GM12878 (cell line): ENCODE measurements around the gene TNFAIP1. TPM values are rescaled to one million over a fixed set of nuclear protein-coding genes. Genes with fewer than 3 reads are reported as not detected.
A peak's percentile ranks its signal among the peaks of the same experiment; 100 is the strongest.

Experiments
- ATAC-seq: fragments of 200-7000 bp; cut with Tn5 transposase; 3 replicates; pipeline ENCODE4 v1.9.1; 2020; ENCODE audit warnings: mild to moderate bottlenecking, moderate library complexity
- BruUV-seq: library from RNA; stranded (reverse); fragments of 400-500 nt; replicated peaks from 2 replicates; lab custom pipeline; 2021; lab: Mats Ljungman, UMichigan
- CTCF ChIA-PET: fragments of 300-600 bp; sonication (Branson Sonifier 250); formaldehyde crosslinking; extraction: SDS; loops from one replicate; lab custom pipeline; 2021; ENCODE audit warnings: inconsistent platforms; lab: Yijun Ruan, JAX
- POLR2A ChIA-PET: fragments of 350-600 bp; formaldehyde crosslinking; extraction: SDS; loops from one replicate; lab custom pipeline; 2021; ENCODE audit warnings: inconsistent platforms; lab: Charles Lee
- RAD21 ChIA-PET: fragments of 300-600 bp; sonication (Branson Sonifier 250); formaldehyde crosslinking; loops from one replicate; lab custom pipeline; 2023; ENCODE audit warnings: antibody characterized with exemption; ENCODE audit not compliant: unreplicated experiment; lab: Charles Lee
- SMC1A ChIA-PET: fragments of 300-600 bp; sonication (Branson Sonifier 250); formaldehyde crosslinking; loops from one replicate; lab custom pipeline; 2023; ENCODE audit not compliant: unreplicated experiment, uncharacterized antibody; lab: Charles Lee
- DNase-seq: peaks from one replicate; pipeline ENCODE4 v3.0.0-alpha.2; 2011; ENCODE audit warnings: low read depth, low spot score
- FAIRE-seq: peaks from 3 replicates; lab custom pipeline; 2011; peaks lifted over from hg19 to GRCh38; lab: Jason Lieb, UNC
- H2AFZ ChIP-seq: 2 replicates; pipeline ENCODE4 v1.6.0; 2011; ENCODE audit warnings: low read depth, low read length, control low read depth; ENCODE audit not compliant: control insufficient read depth
- H3K27ac ChIP-seq: 2 replicates; pipeline ENCODE4 v1.5.1; 2011; ENCODE audit warnings: control low read depth; ENCODE audit not compliant: control insufficient read depth, insufficient read depth
- H3K27me3 ChIP-seq, 2 experiments: replicated peaks in 1 of 2; 2 replicates each; pipeline versions ENCODE4 v1.6.0 to v1.6.1; 2011; ENCODE audit warnings: low read length in 1 of 2; ENCODE audit not compliant: control insufficient read depth in 2 of 2, insufficient read depth in 2 of 2
- H3K36me3 ChIP-seq, 2 experiments: 2 replicates each; pipeline ENCODE4 v1.5.1; 2011; ENCODE audit warnings: low read length in 1 of 2; ENCODE audit not compliant: control insufficient read depth in 2 of 2, insufficient read depth in 2 of 2
- H3K4me1 ChIP-seq: 2 replicates; pipeline ENCODE4 v1.6.1; 2011; ENCODE audit warnings: mild to moderate bottlenecking, low read length, moderate library complexity, mixed read lengths; ENCODE audit not compliant: control insufficient read depth, insufficient read depth
- H3K4me2 ChIP-seq: 2 replicates; pipeline ENCODE4 v1.6.0; 2011; ENCODE audit warnings: control low read depth; ENCODE audit not compliant: control insufficient read depth, insufficient read depth
- H3K4me3 ChIP-seq: fragments of 200-600 bp; sonication (generic); 2 replicates; pipeline ENCODE4 v1.5.1; 2016
- H3K79me2 ChIP-seq: 2 replicates; pipeline ENCODE4 v1.6.0; 2011; ENCODE audit warnings: low read length; ENCODE audit not compliant: control insufficient read depth, insufficient read depth
- H3K9ac ChIP-seq: 2 replicates; pipeline ENCODE4 v1.8.0; 2011; ENCODE audit warnings: low read length, control low read depth, mixed read lengths; ENCODE audit not compliant: control insufficient read depth, insufficient read depth
- H3K9me3 ChIP-seq: replicated peaks from 3 replicates; pipeline ENCODE4 v1.5.1; 2011; ENCODE audit warnings: mild to moderate bottlenecking, low read length; ENCODE audit not compliant: control insufficient read depth, insufficient read depth
- H4K20me1 ChIP-seq: 2 replicates; pipeline ENCODE4 v1.6.0; 2011; ENCODE audit not compliant: control insufficient read depth, insufficient read depth
- ASH2L ChIP-seq: fragments of 300-600, 200-600 bp; sonication (generic); IDR thresholded peaks from 2 replicates; pipeline ENCODE4 v1.6.1; 2017; ENCODE audit warnings: low read depth, mild to moderate bottlenecking, borderline replicate concordance
- CBX5 ChIP-seq: sonication (generic); IDR thresholded peaks from 2 replicates; pipeline ENCODE4 v1.6.1; 2016; ENCODE audit warnings: low read depth, moderate library complexity, mild to moderate bottlenecking, inconsistent platforms
- CHD1 ChIP-seq: IDR thresholded peaks from 2 replicates; pipeline ENCODE4 v1.6.1; 2012; ENCODE audit warnings: low read depth, low read length, improper control_type of control experiment
- CREB1 ChIP-seq: IDR thresholded peaks from 2 replicates; pipeline ENCODE4 v1.6.1; 2012; ENCODE audit warnings: low read depth, mild to moderate bottlenecking, inconsistent platforms
- ESRRA ChIP-seq: IDR thresholded peaks from 2 replicates; pipeline ENCODE4 v1.6.1; 2012; ENCODE audit warnings: mild to moderate bottlenecking, low read length, improper control_type of control experiment
- FOS ChIP-seq: IDR thresholded peaks from 3 replicates; pipeline ENCODE4 v1.6.1; 2011; ENCODE audit warnings: borderline replicate concordance; ENCODE audit not compliant: insufficient read length; ENCODE audit errors: extremely low read depth
- IRF4 ChIP-seq: IDR thresholded peaks from 2 replicates; pipeline ENCODE4 v1.6.1; 2011; ENCODE audit warnings: low read depth, low read length
- MXI1 ChIP-seq: fragments of 150-350 bp; IDR thresholded peaks from 2 replicates; pipeline ENCODE4 v1.6.1; 2011; ENCODE audit warnings: low read depth, mild to moderate bottlenecking, inconsistent platforms, low read length, improper control_type of control experiment
- NR2C1 ChIP-seq: fragments of 450-650 bp; IDR thresholded peaks from 2 replicates; pipeline ENCODE4 v1.6.1; 2017; ENCODE audit warnings: antibody characterized with exemption, mild to moderate bottlenecking, moderate library complexity
- POLR2A ChIP-seq: IDR thresholded peaks from 2 replicates; pipeline ENCODE4 v1.6.1; 2011; ENCODE audit warnings: low read depth, mild to moderate bottlenecking, low read length
- POLR2AphosphoS2 ChIP-seq: IDR thresholded peaks from 2 replicates; pipeline ENCODE4 v1.6.1; 2011; ENCODE audit warnings: low read depth, mild to moderate bottlenecking, low read length, improper control_type of control experiment, moderate library complexity
- RAD51 ChIP-seq: fragments of 450-650 bp; IDR thresholded peaks from 2 replicates; pipeline ENCODE4 v1.6.1; 2016; ENCODE audit warnings: moderate library complexity, mild to moderate bottlenecking, inconsistent platforms
- WGBS: methylation state at CpG from one replicate; pipeline ENCODE4 v1.1.6; 2016; ENCODE audit warnings: low lambda C conversion rate; ENCODE audit not compliant: insufficient replicate concordance, insufficient coverage; ENCODE audit errors: missing lambda C conversion rate; 5-methylcytosine and 5-hydroxymethylcytosine counted together
- in situ Hi-C: fragments of 300-500 bp; cut with MboI; formaldehyde crosslinking; loops from 9 replicates; pipeline ENCODE4 v1.14.3; 2018; ENCODE audit warnings: mixed read lengths
- intact Hi-C: fragments of 100-400 bp; cut with micrococcal nuclease; formaldehyde crosslinking; loops from one replicate; pipeline ENCODE4 v1.14.2; 2022; ENCODE audit not compliant: unreplicated experiment
- polyA plus RNA-seq, 11 experiments: library from polyadenylated mRNA; depleted of rRNA in 4 of 11; unstranded in 6 of 11; stranded (reverse) in 5 of 11; fragments of >200 nt; fragmentation: Nextera tagmentation in 4 of 11; fragmentation: Illumina TruSeq in 1 of 11; extraction: Ambion mirVana in 4 of 11; extraction: Trizol in 1 of 11; gene quantifications; 1 replicate in 1 of 11; 2 replicates in 10 of 11; pipeline versions ENCODE4 v1.2.1 to v1.2.3, GENCODE V29; 2011 to 2016; ENCODE audit warnings: inconsistent platforms in 2 of 11, missing spikeins in 2 of 11, low read depth in 1 of 11
- total RNA-seq, 4 experiments: library from RNA; depleted of rRNA in 3 of 4; stranded (reverse); fragments of >200 nt in 3 of 4; fragmentation: Illumina TruSeq in 1 of 4; extraction: Trizol in 1 of 4; gene quantifications; 2 replicates each; pipeline versions ENCODE4 v1.2.1 to v1.2.3, GENCODE V29; 2013 to 2021
- TF ChIP-seq, protein P1 (sequence below): fragments of 450-650 bp; IDR thresholded peaks from 2 replicates; pipeline ENCODE4 v1.6.1; 2017; ENCODE audit warnings: mild to moderate bottlenecking, low read depth, inconsistent platforms; ENCODE audit not compliant: poor library complexity, severe bottlenecking

TNFAIP1 gene
- total and polyA plus RNA-seq, 10 of the 15 experiments (the other 5 are each of a cell fraction or from before 2014, with no cell fraction given): 1.8 to 16.9 (median 11.7) TPM

DNA sequence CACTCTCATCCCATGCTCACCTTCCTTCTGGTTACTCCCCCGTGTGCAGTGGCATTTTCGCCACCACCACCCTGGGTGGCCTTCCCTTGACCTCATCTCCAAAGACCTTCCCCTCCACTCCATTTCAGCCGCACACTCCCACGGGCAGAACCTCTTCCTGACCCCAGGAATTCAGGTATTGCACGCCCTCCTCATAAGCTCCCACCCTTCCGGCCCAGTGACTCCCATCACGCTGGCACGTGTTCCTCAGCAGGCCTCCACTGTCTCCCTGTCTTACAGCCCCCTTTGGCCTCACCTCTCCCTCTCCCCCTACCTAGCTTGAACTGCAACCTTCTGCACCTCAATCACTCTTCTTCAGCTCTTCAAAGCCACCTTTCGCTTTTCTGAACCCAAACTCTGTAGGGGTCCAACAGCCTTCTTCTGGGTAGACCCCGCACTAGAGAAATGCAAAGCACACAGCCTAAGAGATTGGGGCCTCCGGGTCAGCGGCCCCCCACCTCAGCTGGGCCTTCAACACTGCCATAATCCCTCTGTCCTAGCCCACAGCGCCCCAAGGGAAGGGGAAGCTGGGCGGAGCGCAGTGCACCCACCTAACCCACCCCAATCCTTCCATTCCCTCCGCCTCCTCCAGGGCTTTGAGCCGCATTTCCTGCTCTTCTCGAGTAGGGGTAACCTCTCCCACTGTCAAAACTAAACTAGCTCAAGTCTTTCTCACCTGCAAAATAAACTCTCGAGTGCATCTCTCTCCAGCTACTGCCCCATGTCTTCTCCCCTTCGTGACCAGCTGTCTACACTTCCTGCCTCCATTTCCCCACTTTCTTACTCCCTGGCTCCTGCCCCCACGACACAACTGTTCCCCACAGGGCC lies 18.2 kb upstream of the TNFAIP1 start:
- no peaks in the 10 kb centered on the region; a peak in 2 of 4 replicates for H3K36me3 ChIP-seq
- H3K9ac ChIP-seq: no peak overlapping the region; the same call in 1 of the 2 replicates
- 90% methylated on average over 21 of the region's 21 CpGs for WGBS
- CTCF ChIA-PET: interaction anchor here (1.1 to 4.0 kb wide), 2 partner anchors 18 to 84 kb away, joined by 4 to 29 read pairs; partner anchors contain the start of genes IFT20 and TNFAIP1
- no peaks in the 10 kb centered on the region for H3K9me3 ChIP-seq
- H3K27ac ChIP-seq: no peak overlapping the region
- no peaks in the 10 kb centered on the region for H3K27me3 ChIP-seq
- BruUV-seq: no TSS peak
- RAD21 ChIA-PET: interaction anchor here (1.0 kb wide), 1 partner anchor 18 kb away, joined by 5 read pairs; the partner anchor contains the start of genes IFT20 and TNFAIP1
- no peaks in the 10 kb centered on the region; the same call in 1 of the 2 replicates for H3K4me1 ChIP-seq
- SMC1A ChIA-PET: interaction anchor here (0.8 to 2.2 kb wide), 2 partner anchors 15 to 17 kb away, joined by 3 to 12 read pairs; partner anchors contain the start of genes IFT20 and TNFAIP1
- H3K4me3 ChIP-seq: peak overlapping the region; percentile 68; the same call in 1 of the 2 replicates
- in situ Hi-C loops: no loop called here
- POLR2A ChIA-PET: interaction anchor here (0.6 to 2.7 kb wide), 4 partner anchors 9 to 177 kb away, joined by 3 to 13 read pairs (median 4); partner anchors contain the start of genes IFT20 and TNFAIP1
- no peak overlapping the region; the same call in 1 of the 2 replicates for H2AFZ ChIP-seq
- peaks cover 33% of the 10 kb centered on the region for H3K79me2 ChIP-seq
- no peak for FAIRE-seq
- intact Hi-C loops: loop anchor here (10.0 kb wide), 1 partner anchor 263 kb away; no protein-coding TSS in a partner anchor
- DNase-seq: no peak
- H4K20me1 ChIP-seq: no peaks in the 10 kb centered on the region
- TF ChIP-seq POLR2A: no peak
- TF ChIP-seq POLR2AphosphoS2: no peak
- TF ChIP-seq CHD1: no peak
- no peak for TF ChIP-seq ASH2L
- no peak for TF ChIP-seq RAD51
- no peak for TF ChIP-seq CBX5
- TF ChIP-seq, protein P1, sequence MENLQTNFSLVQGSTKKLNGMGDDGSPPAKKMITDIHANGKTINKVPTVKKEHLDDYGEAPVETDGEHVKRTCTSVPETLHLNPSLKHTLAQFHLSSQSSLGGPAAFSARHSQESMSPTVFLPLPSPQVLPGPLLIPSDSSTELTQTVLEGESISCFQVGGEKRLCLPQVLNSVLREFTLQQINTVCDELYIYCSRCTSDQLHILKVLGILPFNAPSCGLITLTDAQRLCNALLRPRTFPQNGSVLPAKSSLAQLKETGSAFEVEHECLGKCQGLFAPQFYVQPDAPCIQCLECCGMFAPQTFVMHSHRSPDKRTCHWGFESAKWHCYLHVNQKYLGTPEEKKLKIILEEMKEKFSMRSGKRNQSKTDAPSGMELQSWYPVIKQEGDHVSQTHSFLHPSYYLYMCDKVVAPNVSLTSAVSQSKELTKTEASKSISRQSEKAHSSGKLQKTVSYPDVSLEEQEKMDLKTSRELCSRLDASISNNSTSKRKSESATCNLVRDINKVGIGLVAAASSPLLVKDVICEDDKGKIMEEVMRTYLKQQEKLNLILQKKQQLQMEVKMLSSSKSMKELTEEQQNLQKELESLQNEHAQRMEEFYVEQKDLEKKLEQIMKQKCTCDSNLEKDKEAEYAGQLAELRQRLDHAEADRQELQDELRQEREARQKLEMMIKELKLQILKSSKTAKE: no peak
- TF ChIP-seq IRF4: no peak
- no peak for TF ChIP-seq NR2C1
- no peak for TF ChIP-seq ESRRA
- TF ChIP-seq FOS: no peak
- TF ChIP-seq CREB1: no peak
- TF ChIP-seq MXI1: no peak
- ATAC-seq: no peak
- peak overlapping the region; percentile 71 for H3K4me2 ChIP-seq
